Stomach (tissue), 4 donors: Measurements from ENCODE around the gene GPC6.

Experiments
- EP300 ChIP-seq: sonication (generic); formaldehyde crosslinking; IDR thresholded peaks from one replicate; pipeline ENCODE4 v1.6.1; 2017; ENCODE audit warnings: antibody characterized with exemption
- POLR2A ChIP-seq, 4 donors: fragments of 450-650 bp; IDR thresholded peaks; one replicate each; pipeline ENCODE4 v1.6.1; 2016; ENCODE audit warnings: antibody characterized with exemption in 4 of 4, control low read depth in 2 of 4, mild to moderate bottlenecking in 1 of 4, moderate library complexity in 1 of 4
- TF ChIP-seq, protein P1 (sequence below), 7 experiments: fragments of 450-650 bp in 4 of 7; fragments of 200-600 bp in 3 of 7; sonication (generic) in 3 of 7; IDR thresholded peaks; one replicate each; pipeline ENCODE4 v1.5.1; 2016 to 2019; ENCODE audit warnings: antibody characterized with exemption in 7 of 7, control low read depth in 2 of 7, mild to moderate bottlenecking in 1 of 7

DNA sequence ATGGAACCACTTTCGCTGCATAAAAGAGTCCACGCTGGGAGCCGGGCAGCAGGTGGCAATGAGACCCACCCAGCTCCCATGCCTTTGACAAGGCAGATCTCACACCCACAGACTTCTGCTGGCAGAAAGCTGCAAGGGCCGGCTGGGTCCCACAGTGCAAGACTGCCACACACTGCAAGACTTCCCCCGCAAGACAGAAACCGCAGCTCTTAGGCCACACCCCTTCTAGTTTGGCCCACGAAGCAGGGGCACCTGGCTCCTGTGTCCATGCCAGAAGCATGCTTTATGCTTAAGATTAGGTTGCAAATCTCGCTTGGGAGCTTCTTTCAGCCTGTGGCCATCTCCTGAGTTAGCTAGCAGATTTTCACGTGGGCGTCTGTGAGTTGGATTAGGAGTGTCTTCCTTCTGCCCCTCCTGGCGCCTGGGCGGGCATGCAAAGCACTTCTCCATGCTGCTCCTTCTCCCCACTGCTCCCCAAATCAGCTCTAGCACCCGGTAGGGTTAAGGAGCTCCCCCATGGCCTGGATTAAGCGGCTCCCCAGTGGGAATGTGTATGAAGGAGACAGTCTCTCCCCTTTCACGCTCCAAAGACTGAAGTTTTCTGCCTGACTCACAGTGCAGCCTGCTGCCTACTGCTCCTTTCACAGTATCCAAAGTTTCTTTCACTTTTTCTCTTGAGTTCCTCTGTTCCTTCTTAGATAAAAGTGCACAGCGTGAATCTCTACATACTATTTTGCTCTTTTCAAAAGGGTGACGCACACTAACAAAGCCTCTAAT lies 17.7 kb downstream of the GPC6 start:
- TF ChIP-seq, protein P1, sequence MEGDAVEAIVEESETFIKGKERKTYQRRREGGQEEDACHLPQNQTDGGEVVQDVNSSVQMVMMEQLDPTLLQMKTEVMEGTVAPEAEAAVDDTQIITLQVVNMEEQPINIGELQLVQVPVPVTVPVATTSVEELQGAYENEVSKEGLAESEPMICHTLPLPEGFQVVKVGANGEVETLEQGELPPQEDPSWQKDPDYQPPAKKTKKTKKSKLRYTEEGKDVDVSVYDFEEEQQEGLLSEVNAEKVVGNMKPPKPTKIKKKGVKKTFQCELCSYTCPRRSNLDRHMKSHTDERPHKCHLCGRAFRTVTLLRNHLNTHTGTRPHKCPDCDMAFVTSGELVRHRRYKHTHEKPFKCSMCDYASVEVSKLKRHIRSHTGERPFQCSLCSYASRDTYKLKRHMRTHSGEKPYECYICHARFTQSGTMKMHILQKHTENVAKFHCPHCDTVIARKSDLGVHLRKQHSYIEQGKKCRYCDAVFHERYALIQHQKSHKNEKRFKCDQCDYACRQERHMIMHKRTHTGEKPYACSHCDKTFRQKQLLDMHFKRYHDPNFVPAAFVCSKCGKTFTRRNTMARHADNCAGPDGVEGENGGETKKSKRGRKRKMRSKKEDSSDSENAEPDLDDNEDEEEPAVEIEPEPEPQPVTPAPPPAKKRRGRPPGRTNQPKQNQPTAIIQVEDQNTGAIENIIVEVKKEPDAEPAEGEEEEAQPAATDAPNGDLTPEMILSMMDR (IDR thresholded peaks at IDR 0.05): no peak
- TF ChIP-seq POLR2A (IDR thresholded peaks at IDR 0.05) (no peak), EP300 (no peak)
